ENCODE data around the gene ACAA2. TPM values are rescaled to one million over a fixed set of nuclear protein-coding genes. Genes with fewer than 3 reads are reported as not detected.

ACAA2 gene
- total RNA-seq, 4 donors from 2014 or later = 43.0 to 214 (median 147) TPM

DNA sequence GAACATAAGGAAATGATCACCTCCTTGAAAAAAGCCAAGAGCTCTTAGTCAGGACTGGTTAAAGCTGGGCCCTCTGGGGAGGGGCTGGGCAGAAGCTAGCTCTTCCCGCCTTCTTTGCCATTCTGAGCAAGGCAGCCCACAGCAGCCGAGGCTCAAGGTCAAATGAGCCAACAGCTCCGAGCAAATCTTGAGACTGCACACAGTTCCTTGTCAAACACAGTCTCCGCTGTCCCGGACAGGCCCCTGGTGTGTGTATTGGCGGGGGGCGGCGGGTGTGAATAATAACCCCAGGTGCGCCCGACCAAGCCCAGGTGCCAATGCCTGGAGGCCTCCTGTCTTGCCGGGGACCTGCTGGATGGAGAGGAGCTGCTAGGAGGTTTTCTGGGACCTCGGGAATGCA lies 46.4 kb upstream of the ACAA2 start:
- H3K4me3 ChIP-seq = no peak overlapping the region
- intact Hi-C loops (cut with DNase I; ENCODE audit: low total_unique reads) (loop anchor here (5.0 kb wide), 2 partner anchors 297 to 347 kb away; partner anchors contain the start of gene LIPG), in situ Hi-C loops (cut with MboI; ENCODE audit: low pct_ligation_motif_present in 1 of 4, low pct_unique_long_range_greater_than_20kb in 1 of 4, low sequenced_read_pairs in 3 of 4) (loop anchor here (5.0 to 25.0 kb wide), 4 partner anchors 345 to 355 kb away; no protein-coding TSS in a partner anchor)
- TF ChIP-seq POLR2AphosphoS5 (IDR thresholded peaks at IDR 0.05) = no peak
- TF ChIP-seq EP300 (IDR thresholded peaks at IDR 0.05; ENCODE audit: low read depth) = no peak
- TF ChIP-seq POLR2A (IDR thresholded peaks at IDR 0.05) = no peak
- TF ChIP-seq CTCF (IDR thresholded peaks at IDR 0.05) = no peak
- DNase-seq = peak; percentile 26
- 70% methylated on average over 12 of the region's 12 CpGs; no CpG with 5 or more reads in 1 of the 2 donors for WGBS, 2 donors (ENCODE audit: low coverage in 1 of 2)
- peak overlapping the region; percentile 84 to 92 (median 86) for H3K27ac ChIP-seq
- no peaks in the 10 kb centered on the region for H3K27me3 ChIP-seq
- no peaks in the 10 kb centered on the region for H3K36me3 ChIP-seq
- H3K4me1 ChIP-seq = peaks cover 3 to 32% (median 17%) of the 10 kb centered on the region in 4 donors
- no peaks in the 10 kb centered on the region for H3K9me3 ChIP-seq

GRCh38 chr18:49859021-49859359 lies 45.7 kb upstream of the ACAA2 start:
- H3K4me1 ChIP-seq = peaks cover 3 to 32% (median 17%) of the 10 kb centered on the region in 4 donors
- H3K4me3 ChIP-seq = no peak overlapping the region
- intact Hi-C loops (cut with DNase I; ENCODE audit: low total_unique reads) = loop anchor here (5.0 kb wide), 2 partner anchors 297 to 347 kb away; partner anchors contain the start of gene LIPG
- H3K27ac ChIP-seq = peak overlapping the region; percentile 84 to 92 (median 86)
- TF ChIP-seq CTCF (IDR thresholded peaks at IDR 0.05) = peak in 2 of 5 experiments; percentile 1 to 32
- TF ChIP-seq POLR2A (IDR thresholded peaks at IDR 0.05) = no peak
- no peaks in the 10 kb centered on the region for H3K9me3 ChIP-seq
- no peaks in the 10 kb centered on the region for H3K27me3 ChIP-seq
- 39 to 46% methylated on average over 2 to 6 of the region's 6 CpGs for WGBS, 2 donors (ENCODE audit: low coverage in 1 of 2)
- DNase-seq = peak; percentile 84
- in situ Hi-C loops (cut with MboI; ENCODE audit: low pct_ligation_motif_present in 1 of 4, low pct_unique_long_range_greater_than_20kb in 1 of 4, low sequenced_read_pairs in 3 of 4) = loop anchor here in 3 of 4 donors (5.0 to 25.0 kb wide), 3 partner anchors 344 to 347 kb away; no protein-coding TSS in a partner anchor
- H3K36me3 ChIP-seq = no peaks in the 10 kb centered on the region

DNA sequence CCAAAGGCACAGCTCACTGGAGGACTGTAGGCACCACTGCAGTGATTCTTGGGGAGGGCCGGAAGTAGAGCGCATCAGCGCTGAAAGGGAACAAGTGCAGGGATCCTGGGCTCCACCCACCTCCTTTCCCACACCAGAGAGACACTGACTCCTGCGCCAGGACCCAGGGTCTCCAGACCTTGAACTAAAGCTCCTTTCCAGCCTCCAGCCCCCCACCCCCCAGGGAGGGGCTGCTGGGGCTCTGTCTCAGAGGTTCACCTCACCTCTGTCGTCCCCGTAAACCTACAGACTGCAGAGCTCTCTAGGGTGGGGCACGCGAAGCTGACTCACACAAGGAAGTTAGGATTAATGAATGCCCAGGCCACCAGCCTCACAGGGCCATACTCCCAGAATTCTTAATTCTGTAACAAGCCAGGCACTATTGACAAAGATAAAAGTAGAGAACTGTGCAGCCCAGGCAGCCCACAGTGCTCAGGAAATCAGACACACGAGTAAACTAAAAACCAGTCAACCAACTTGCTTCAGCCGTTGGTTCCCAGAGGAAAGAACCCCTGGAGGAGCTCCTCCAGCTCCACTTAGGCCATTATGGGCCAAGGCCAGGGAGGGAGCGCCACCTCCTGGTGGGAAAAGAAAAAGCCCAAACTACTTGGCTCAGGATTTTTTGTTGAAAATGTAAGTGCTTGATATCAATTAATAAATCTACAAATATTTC lies 45.1 kb upstream of the ACAA2 start:
- in situ Hi-C loops (cut with MboI; ENCODE audit: low pct_ligation_motif_present in 1 of 4, low pct_unique_long_range_greater_than_20kb in 1 of 4, low sequenced_read_pairs in 3 of 4) (loop anchor here in 3 of 4 donors (5.0 to 25.0 kb wide), 3 partner anchors 344 to 346 kb away; no protein-coding TSS in a partner anchor), intact Hi-C loops (cut with DNase I; ENCODE audit: low total_unique reads) (loop anchor here (5.0 kb wide), 2 partner anchors 296 to 346 kb away; partner anchors contain the start of gene LIPG)
- H3K9me3 ChIP-seq = no peaks in the 10 kb centered on the region
- no peaks in the 10 kb centered on the region for H3K36me3 ChIP-seq
- 26% methylated on average over 9 of the region's 11 CpGs; no CpG with 5 or more reads in 1 of the 2 donors for WGBS, 2 donors (ENCODE audit: low coverage in 1 of 2)
- TF ChIP-seq POLR2AphosphoS5 (IDR thresholded peaks at IDR 0.05) (peak in 2 of 3 donors; percentile 37 to 63), EP300 (IDR thresholded peaks at IDR 0.05; ENCODE audit: low read depth) (no peak), POLR2A (IDR thresholded peaks at IDR 0.05) (peak; percentile 39), CTCF (IDR thresholded peaks at IDR 0.05) (peak; percentile 90 to 99 (median 94))
- H3K4me3 ChIP-seq = no peak overlapping the region
- H3K27ac ChIP-seq = peak overlapping the region; percentile 84 to 92 (median 86)
- H3K27me3 ChIP-seq = no peaks in the 10 kb centered on the region
- peaks cover 3 to 32% (median 17%) of the 10 kb centered on the region in 4 donors for H3K4me1 ChIP-seq
- peak; percentile 75 for DNase-seq

- WGBS, 2 donors (ENCODE audit: low coverage in 1 of 2) = 54% methylated on average over 3 of the region's 3 CpGs; no CpG with 5 or more reads in 1 of the 2 donors
- no peaks in the 10 kb centered on the region for H3K36me3 ChIP-seq
- H3K27ac ChIP-seq = peak overlapping the region in 3 of 4 donors; percentile 84 to 92 (median 86)
These were observed 44.4 kb upstream of the ACAA2 start for GRCh38 chr18:49857708-49858107.

More at GRCh38 chr18:49857708-49858107, 44.4 kb upstream of the ACAA2 start:
- no peak for DNase-seq
- in situ Hi-C loops (cut with MboI; ENCODE audit: low pct_ligation_motif_present in 1 of 4, low pct_unique_long_range_greater_than_20kb in 1 of 4, low sequenced_read_pairs in 3 of 4) (loop anchor here in 3 of 4 donors (5.0 to 25.0 kb wide), 3 partner anchors 343 to 345 kb away; no protein-coding TSS in a partner anchor), intact Hi-C loops (cut with DNase I; ENCODE audit: low total_unique reads) (loop anchor here (5.0 kb wide), 2 partner anchors 295 to 345 kb away; partner anchors contain the start of gene LIPG)
- TF ChIP-seq CTCF (IDR thresholded peaks at IDR 0.05) (peak in 1 of 5 experiments; percentile 32), EP300 (IDR thresholded peaks at IDR 0.05; ENCODE audit: low read depth) (no peak)
- H3K9me3 ChIP-seq = no peaks in the 10 kb centered on the region
- H3K27me3 ChIP-seq = no peaks in the 10 kb centered on the region
- H3K4me1 ChIP-seq = peaks cover 3 to 32% (median 17%) of the 10 kb centered on the region in 4 donors
- H3K4me3 ChIP-seq = no peak overlapping the region

Measured in transverse colon (tissue), 4 donors.